ENCODE results near the gene IL4R. TPM values are rescaled to one million over a fixed set of nuclear protein-coding genes. Genes with fewer than 3 reads are reported as not detected.

IL4R gene
- total and polyA plus RNA-seq, 2 experiments from 2014 or later: 6.4 to 17.6 TPM

- no peak for TF ChIP-seq REST (IDR thresholded peaks at IDR 0.05; ENCODE audit: unreplicated experiment)
- TF ChIP-seq ZNF114 (CRISPR knock-in tag; IDR thresholded peaks at IDR 0.05): no peak
- no peak for TF ChIP-seq JUNB (IDR thresholded peaks at IDR 0.05; ENCODE audit: unreplicated experiment)
- TF ChIP-seq NANOG (IDR thresholded peaks at IDR 0.05; ENCODE audit: borderline replicate concordance): no peak
- no peak for TF ChIP-seq STAT1 (IDR thresholded peaks at IDR 0.05; ENCODE audit: unreplicated experiment)
- TF ChIP-seq POLR2AphosphoS5 (IDR thresholded peaks at IDR 0.05; ENCODE audit: low read depth): no peak
- TF ChIP-seq EZH2 (IDR thresholded peaks at IDR 0.05; ENCODE audit: low read depth, unreplicated experiment): no peak
Observed at GRCh38 chr16:27325736-27326135, 12.0 kb downstream of the IL4R start (continued).

- Histone ChIP-seq H3K4me1 (ENCODE audit: insufficient read depth) (peaks cover 52% of the 10 kb centered on the region), H3K4me3 (0 out of 2 replicates have a peak overlapping the region, but pooled peaks have one; percentile 39), H3F3A (replicated peaks; ENCODE audit: low read depth) (peaks cover 10% of the 10 kb centered on the region), H3K4me2 (peak overlapping the region; percentile 73), H3K79me2 (replicated peaks; ENCODE audit: insufficient read depth) (peaks cover 43% of the 10 kb centered on the region), H3K27ac (ENCODE audit: low read depth) (peak overlapping the region; percentile 95), H3K27me3 (ENCODE audit: insufficient read depth) (no peaks in the 10 kb centered on the region), H3K36me3 (ENCODE audit: insufficient read depth) (no peaks in the 10 kb centered on the region), H3K9me2 (ENCODE audit: insufficient read depth) (no peaks in the 10 kb centered on the region), H2AFZ (no peak overlapping the region), H4K20me1 (replicated peaks; ENCODE audit: insufficient read depth) (no peaks in the 10 kb centered on the region)
- DNase-seq (ENCODE audit: low spot score) (no peak), ATAC-seq (no peak)
- Mint-ChIP-seq H3K4me3 (no peak overlapping the region; the same call in 2 of the 3 replicates), H3K9me3 (peaks cover 8% of the 10 kb centered on the region; the same call in 2 of the 3 replicates), H3K27me3 (ENCODE audit: insufficient read depth, low read depth, poor library complexity) (peaks cover 2% of the 10 kb centered on the region), H3K27ac (peak overlapping the region; percentile 90), H3K36me3 (ENCODE audit: low read depth) (peaks cover 5% of the 10 kb centered on the region), H3K4me1 (peaks cover 57% of the 10 kb centered on the region)
- TF ChIP-seq POLR2AphosphoS5 (IDR thresholded peaks at IDR 0.05; ENCODE audit: low read depth): no peak
- TF ChIP-seq CREB1 (CRISPR knock-in tag; IDR thresholded peaks at IDR 0.05; ENCODE audit: low read depth): no peak
- no peak for TF ChIP-seq REST (IDR thresholded peaks at IDR 0.05; ENCODE audit: unreplicated experiment)
- no peak for TF ChIP-seq ETS1 (IDR thresholded peaks at IDR 0.05)
- no peak for TF ChIP-seq ZNF462 (CRISPR knock-in tag; IDR thresholded peaks at IDR 0.05)
- no peak for TF ChIP-seq ZNF331 (CRISPR knock-in tag; IDR thresholded peaks at IDR 0.05; ENCODE audit: low read depth)
- TF ChIP-seq ZNF114 (CRISPR knock-in tag; IDR thresholded peaks at IDR 0.05): no peak
- TF ChIP-seq STAT1 (IDR thresholded peaks at IDR 0.05; ENCODE audit: unreplicated experiment): no peak
Observed at GRCh38 chr16:27326251-27326650, 12.5 kb downstream of the IL4R start.

Data from GM23338 (cell line).